Panc1 (cell line): ENCODE measurements around the gene PCBD2. TPM values are rescaled to one million over a fixed set of nuclear protein-coding genes. Genes with fewer than 3 reads are reported as not detected.

Experiments
- ATAC-seq: fragments of 200-7000 bp; cut with Tn5 transposase; 2 replicates; pipeline ENCODE4 v1.9.1; 2020; ENCODE audit warnings: mild to moderate bottlenecking, moderate library complexity
- BruUV-seq: library from RNA; stranded (reverse); fragments of 400-500 nt; replicated peaks from 2 replicates; lab custom pipeline; 2021; lab: Mats Ljungman, UMichigan
- CTCF ChIA-PET: fragments of 300-600 bp; sonication (Branson Sonifier 250); formaldehyde crosslinking; loops from one replicate; lab custom pipeline; 2022; ENCODE audit warnings: antibody characterized with exemption; lab: Charles Lee
- POLR2A ChIA-PET: fragments of 300-600 bp; sonication (Branson Sonifier 250); formaldehyde crosslinking; loops from one replicate; lab custom pipeline; 2022; ENCODE audit warnings: antibody characterized with exemption; lab: Charles Lee
- DNase-seq: peaks from one replicate; pipeline ENCODE4 v3.0.0-alpha.2; 2010; ENCODE audit warnings: low read depth, low spot score
- H3K27ac ChIP-seq: 2 replicates; pipeline ENCODE4 v1.5.1; 2011; ENCODE audit warnings: mild to moderate bottlenecking, low read length, inconsistent platforms
- H3K27me3 ChIP-seq: fragments of 200-500 bp; sonication (Bioruptor generic); 2 replicates; pipeline ENCODE4 v1.6.0; 2014; ENCODE audit warnings: low read length, inconsistent platforms; ENCODE audit not compliant: control insufficient read depth, insufficient read depth
- H3K36me3 ChIP-seq: fragments of 200-500 bp; sonication (Bioruptor generic); 2 replicates; pipeline ENCODE4 v1.5.1; 2014; ENCODE audit warnings: inconsistent platforms, mild to moderate bottlenecking, low read length, moderate library complexity; ENCODE audit not compliant: control insufficient read depth, insufficient read depth
- H3K4me1 ChIP-seq: 2 replicates; pipeline ENCODE4 v1.5.1; 2011; ENCODE audit warnings: inconsistent platforms, mild to moderate bottlenecking, low read length, moderate library complexity; ENCODE audit not compliant: control insufficient read depth, insufficient read depth
- H3K4me3 ChIP-seq, 2 experiments: 2 replicates each; pipeline ENCODE4 v1.5.1; 2011 to 2012; ENCODE audit warnings: low read depth in 2 of 2, low read length in 2 of 2, mild to moderate bottlenecking in 2 of 2, inconsistent platforms in 1 of 2, moderate library complexity in 1 of 2
- H3K9me3 ChIP-seq: fragments of 200-500 bp; sonication (Bioruptor generic); 2 replicates; pipeline ENCODE4 v1.5.1; 2014; ENCODE audit warnings: low read depth, mild to moderate bottlenecking, inconsistent platforms, low read length, moderate library complexity; ENCODE audit not compliant: control insufficient read depth, insufficient read depth
- CTCF ChIP-seq: fragments of 450-650 bp; IDR thresholded peaks from 2 replicates; pipeline ENCODE4 v1.5.1; 2017; ENCODE audit warnings: mild to moderate bottlenecking
- POLR2AphosphoS5 ChIP-seq: IDR thresholded peaks from 2 replicates; pipeline ENCODE4 v1.6.1; 2012; ENCODE audit warnings: mild to moderate bottlenecking, low read depth, low read length, moderate library complexity
- SIN3A ChIP-seq: IDR thresholded peaks from 2 replicates; pipeline ENCODE4 v1.6.1; 2012; ENCODE audit warnings: low read depth, mild to moderate bottlenecking, low read length, moderate library complexity, borderline replicate concordance; ENCODE audit not compliant: insufficient read depth
- TCF7L2 ChIP-seq: IDR thresholded peaks from 2 replicates; pipeline ENCODE4 v1.6.1; 2011; ENCODE audit warnings: mild to moderate bottlenecking, low read depth, low read length, inconsistent platforms
- in situ Hi-C: cut with HindIII; loops from 2 replicates; pipeline ENCODE4 v1.10.0; 2016; ENCODE audit warnings: low sequenced_read_pairs, low pct_unique_long_range_greater_than_20kb
- intact Hi-C: fragments of 100-400 bp; cut with micrococcal nuclease; formaldehyde crosslinking; loops from one replicate; pipeline ENCODE4 v1.10.0; 2022; ENCODE audit not compliant: unreplicated experiment
- microRNA-seq: library from miRNA; unstranded; fragments of <30 nt; microRNA quantifications from one replicate; pipeline ENCODE4 v1.1.0, GENCODE V29; 2020; ENCODE audit not compliant: unreplicated experiment
- total RNA-seq: library from RNA; stranded (reverse); gene quantifications from one replicate; pipeline ENCODE4 v1.2.1, GENCODE V29; 2021; ENCODE audit not compliant: unreplicated experiment
- TF ChIP-seq, protein P1 (sequence below), 2 experiments: IDR thresholded peaks; 2 replicates each; pipeline ENCODE4 v1.6.1; 2011 to 2012; ENCODE audit warnings: low read depth in 2 of 2, control low read depth in 1 of 2, low read length in 1 of 2, mild to moderate bottlenecking in 1 of 2, moderate library complexity in 1 of 2; ENCODE audit not compliant: insufficient read depth in 1 of 2

The PCBD2 gene
- total RNA-seq, 1 experiment from 2014 or later: 19.8 TPM

- in situ Hi-C loops: no loop called here
- ATAC-seq: no peak
- peaks cover 12% of the 10 kb centered on the region for H3K4me1 ChIP-seq
- ChIA-PET CTCF (no interaction called here), POLR2A (no interaction called here)
- H3K36me3 ChIP-seq: no peaks in the 10 kb centered on the region
- intact Hi-C loops: no loop called here
- no peak for DNase-seq
- H3K9me3 ChIP-seq: no peaks in the 10 kb centered on the region
- TF ChIP-seq TCF7L2 (no peak), CTCF (no peak), POLR2AphosphoS5 (no peak)
- TF ChIP-seq, protein P1, sequence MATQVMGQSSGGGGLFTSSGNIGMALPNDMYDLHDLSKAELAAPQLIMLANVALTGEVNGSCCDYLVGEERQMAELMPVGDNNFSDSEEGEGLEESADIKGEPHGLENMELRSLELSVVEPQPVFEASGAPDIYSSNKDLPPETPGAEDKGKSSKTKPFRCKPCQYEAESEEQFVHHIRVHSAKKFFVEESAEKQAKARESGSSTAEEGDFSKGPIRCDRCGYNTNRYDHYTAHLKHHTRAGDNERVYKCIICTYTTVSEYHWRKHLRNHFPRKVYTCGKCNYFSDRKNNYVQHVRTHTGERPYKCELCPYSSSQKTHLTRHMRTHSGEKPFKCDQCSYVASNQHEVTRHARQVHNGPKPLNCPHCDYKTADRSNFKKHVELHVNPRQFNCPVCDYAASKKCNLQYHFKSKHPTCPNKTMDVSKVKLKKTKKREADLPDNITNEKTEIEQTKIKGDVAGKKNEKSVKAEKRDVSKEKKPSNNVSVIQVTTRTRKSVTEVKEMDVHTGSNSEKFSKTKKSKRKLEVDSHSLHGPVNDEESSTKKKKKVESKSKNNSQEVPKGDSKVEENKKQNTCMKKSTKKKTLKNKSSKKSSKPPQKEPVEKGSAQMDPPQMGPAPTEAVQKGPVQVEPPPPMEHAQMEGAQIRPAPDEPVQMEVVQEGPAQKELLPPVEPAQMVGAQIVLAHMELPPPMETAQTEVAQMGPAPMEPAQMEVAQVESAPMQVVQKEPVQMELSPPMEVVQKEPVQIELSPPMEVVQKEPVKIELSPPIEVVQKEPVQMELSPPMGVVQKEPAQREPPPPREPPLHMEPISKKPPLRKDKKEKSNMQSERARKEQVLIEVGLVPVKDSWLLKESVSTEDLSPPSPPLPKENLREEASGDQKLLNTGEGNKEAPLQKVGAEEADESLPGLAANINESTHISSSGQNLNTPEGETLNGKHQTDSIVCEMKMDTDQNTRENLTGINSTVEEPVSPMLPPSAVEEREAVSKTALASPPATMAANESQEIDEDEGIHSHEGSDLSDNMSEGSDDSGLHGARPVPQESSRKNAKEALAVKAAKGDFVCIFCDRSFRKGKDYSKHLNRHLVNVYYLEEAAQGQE (IDR thresholded peaks at IDR 0.05; ENCODE audit: insufficient read depth in 1 of 2, low read depth in 2 of 2, low read length in 1 of 2): no peak
- H3K27me3 ChIP-seq: no peaks in the 10 kb centered on the region
- H3K27ac ChIP-seq: no peak overlapping the region
- H3K4me3 ChIP-seq: no peak overlapping the region
- no TSS peak for BruUV-seq
These were observed 106.6 kb downstream of the PCBD2 start for GRCh38 chr5:135011355-135012032.

DNA sequence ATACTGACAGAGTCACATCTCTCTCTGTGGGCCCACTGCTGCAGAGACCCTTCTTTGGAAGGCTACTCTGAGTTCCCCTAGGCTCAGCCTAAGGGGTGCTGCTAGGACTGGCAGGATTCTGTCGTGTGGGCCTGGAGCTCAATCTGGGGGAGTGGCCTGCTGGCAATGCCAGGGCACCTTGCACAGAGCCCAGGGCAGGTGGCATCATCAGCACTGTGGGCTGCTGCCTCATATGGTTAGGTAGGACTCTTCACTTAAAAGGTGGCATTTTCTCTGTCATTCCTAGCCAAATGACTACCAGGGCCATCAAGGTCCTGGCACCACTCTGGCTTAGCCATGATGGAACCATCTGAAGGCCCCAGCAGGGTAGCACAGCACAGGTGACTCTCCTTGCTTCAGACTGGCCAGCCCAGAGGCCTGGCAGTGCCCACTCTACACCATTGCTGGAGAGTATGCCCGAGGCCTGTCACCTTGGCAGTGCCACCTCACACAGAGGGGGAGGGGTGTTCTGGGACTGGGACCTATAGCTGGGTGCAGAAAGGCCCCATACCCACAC, 107.2 kb downstream of the PCBD2 start:
- Histone ChIP-seq H3K4me3 (no peak overlapping the region), H3K36me3 (no peaks in the 10 kb centered on the region), H3K9me3 (no peaks in the 10 kb centered on the region), H3K4me1 (peaks cover 12% of the 10 kb centered on the region), H3K27me3 (no peaks in the 10 kb centered on the region), H3K27ac (no peak overlapping the region)
- in situ Hi-C loops: no loop called here
- no peak for DNase-seq
- ChIA-PET POLR2A (no interaction called here), CTCF (no interaction called here)
- TF ChIP-seq CTCF: no peak
- no peak for TF ChIP-seq SIN3A
- TF ChIP-seq TCF7L2: no peak
- no TSS peak for BruUV-seq
- ATAC-seq: no peak
- intact Hi-C loops: no loop called here

Small RNA genes within 50 kb of the gene (microRNA-seq; reads per million reads assigned to microRNA genes)
- gene MIR4461: not detected

Other genes with a start within 250 kb of the PCBD2 start
- 28.3 TPM for gene CAMLG, start 166.6 kb upstream of the PCBD2 start, total RNA-seq
- gene DDX46, start 146.4 kb upstream of the PCBD2 start, total RNA-seq: 90.8 TPM
- 51.7 TPM for gene C5orf24, start 59.2 kb upstream of the PCBD2 start, total RNA-seq
- 47.4 TPM for gene TXNDC15, start 30.8 kb upstream of the PCBD2 start, total RNA-seq
- gene CATSPER3, start 62.8 kb downstream of the PCBD2 start, total RNA-seq: 0.69 TPM
- gene PITX1, start 129.1 kb downstream of the PCBD2 start, total RNA-seq: 41.5 TPM